ENCODE results near the gene ZNF189.

- no peak for TF ChIP-seq CTCF (IDR thresholded peaks at IDR 0.05 in 4 of 5, conservative IDR thresholded peaks at IDR 0.05 in 1 of 5)
- no peak for TF ChIP-seq POLR2A (IDR thresholded peaks at IDR 0.05)
Measured at GRCh38 chr9:101383361-101383760, 15.3 kb upstream of the ZNF189 start.
